ELF-1 (cell line): ENCODE results near the gene FGF14.

Experiments used
- DNase-seq: peaks from one replicate; pipeline ENCODE4 v3.0.0-alpha.2; 2016; ENCODE audit warnings: low read depth, low spot score

Gene FGF14

GRCh38 chr13:101930331-101930730 lies 471.5 kb downstream of the FGF14 start:
- DNase-seq = no peak

- no peak for DNase-seq
These were observed 476.1 kb downstream of the FGF14 start for GRCh38 chr13:101925731-101926130.

- peak; percentile 51 for DNase-seq
These were observed 482.2 kb downstream of the FGF14 start for GRCh38 chr13:101919541-101920181.

GRCh38 chr13:101917833-101918661 lies 483.8 kb downstream of the FGF14 start:
- DNase-seq = no peak

GRCh38 chr13:101917475-101917810 lies 484.4 kb downstream of the FGF14 start:
- DNase-seq = no peak

- DNase-seq = no peak
These were observed 484.9 kb downstream of the FGF14 start for GRCh38 chr13:101916775-101917474.

GRCh38 chr13:101916108-101916774 lies 485.6 kb downstream of the FGF14 start:
- DNase-seq = peak; percentile 48

GRCh38 chr13:101915755-101916107 lies 486.1 kb downstream of the FGF14 start:
- no peak for DNase-seq

- DNase-seq = no peak
These were observed 486.5 kb downstream of the FGF14 start for GRCh38 chr13:101915331-101915730.

- DNase-seq = no peak
These were observed 490.1 kb downstream of the FGF14 start for GRCh38 chr13:101911752-101912151.

- no peak for DNase-seq
These were observed 498.0 kb downstream of the FGF14 start for GRCh38 chr13:101903890-101904289.

- DNase-seq = no peak
These were observed 503.2 kb downstream of the FGF14 start for GRCh38 chr13:101898676-101899075.

GRCh38 chr13:101896541-101896940 lies 505.3 kb downstream of the FGF14 start:
- DNase-seq = no peak

- no peak for DNase-seq
These were observed 508.8 kb downstream of the FGF14 start for GRCh38 chr13:101893021-101893420.

GRCh38 chr13:101892296-101892695 lies 509.6 kb downstream of the FGF14 start:
- no peak for DNase-seq

- no peak for DNase-seq
These were observed 520.3 kb downstream of the FGF14 start for GRCh38 chr13:101881593-101881992.

- DNase-seq = no peak
These were observed 521.3 kb downstream of the FGF14 start for GRCh38 chr13:101880581-101880980.

- DNase-seq = no peak
These were observed 524.9 kb downstream of the FGF14 start for GRCh38 chr13:101876951-101877350.

GRCh38 chr13:101875717-101876393 lies 526.0 kb downstream of the FGF14 start:
- DNase-seq = no peak

GRCh38 chr13:101875091-101875490 lies 526.8 kb downstream of the FGF14 start:
- DNase-seq = no peak

- no peak for DNase-seq
These were observed 532.3 kb downstream of the FGF14 start for GRCh38 chr13:101869553-101869952.
